ENCODE results near the gene CEP170B. TPM values are rescaled to one million over a fixed set of nuclear protein-coding genes. Genes with fewer than 3 reads are reported as not detected.

The CEP170B gene
- total and polyA plus RNA-seq, 12 donors = 2.4 to 29.4 (median 18.3) TPM

- Histone ChIP-seq H3K27ac (no peak overlapping the region), H3K4me3 (no peak overlapping the region), H3K27me3 (peaks cover 5% of the 10 kb centered on the region), H3K36me3 (replicated peaks in 1 of 2) (no peaks in the 10 kb centered on the region), H3K4me1 (replicated peaks in 1 of 2) (no peaks in the 10 kb centered on the region), H3K9me3 (replicated peaks in 1 of 3) (no peaks in the 10 kb centered on the region)
- no peak for DNase-seq
- no peak for TF ChIP-seq CTCF (IDR thresholded peaks at IDR 0.05)
- no peak for TF ChIP-seq POLR2A (IDR thresholded peaks at IDR 0.05)
- intact Hi-C loops (cut with DNase I) = no loop called here
- WGBS, 4 donors = 62 to 84% (median 72%) methylated on average over 3 to 15 of the region's 15 CpGs; no CpG with 5 or more reads in 1 of the 4 donors
Measured at GRCh38 chr14:104925855-104926609, 61.0 kb downstream of the CEP170B start.

- H3K36me3 ChIP-seq (replicated peaks in 1 of 2) = no peaks in the 10 kb centered on the region
- no peak overlapping the region for H3K27ac ChIP-seq
- H3K4me1 ChIP-seq (replicated peaks in 1 of 2) = no peaks in the 10 kb centered on the region
- intact Hi-C loops (cut with DNase I) = no loop called here
- no peak overlapping the region for H3K4me3 ChIP-seq
- TF ChIP-seq POLR2A (IDR thresholded peaks at IDR 0.05) (no peak), CTCF (IDR thresholded peaks at IDR 0.05) (no peak)
- 35 to 65% (median 57%) methylated on average over 5 to 21 of the region's 21 CpGs; no CpG with 5 or more reads in 1 of the 4 donors for whole genome bisulfite sequencing, 4 donors
- DNase-seq = no peak
- peaks cover 5% of the 10 kb centered on the region for H3K27me3 ChIP-seq
- no peaks in the 10 kb centered on the region for H3K9me3 ChIP-seq (replicated peaks in 1 of 3)
Measured at GRCh38 chr14:104926619-104927431, 61.8 kb downstream of the CEP170B start.

GRCh38 chr14:104927432-104927816 lies 62.4 kb downstream of the CEP170B start:
- H3K4me1 ChIP-seq (replicated peaks in 1 of 2) = peaks cover 0 to under 1% of the 10 kb centered on the region in 2 donors
- no peak overlapping the region for H3K27ac ChIP-seq
- peaks cover 5% of the 10 kb centered on the region for H3K27me3 ChIP-seq
- H3K4me3 ChIP-seq = no peak overlapping the region
- no peak for DNase-seq
- H3K9me3 ChIP-seq (replicated peaks in 1 of 3) = no peaks in the 10 kb centered on the region
- H3K36me3 ChIP-seq (replicated peaks in 1 of 2) = no peaks in the 10 kb centered on the region
- no peak for TF ChIP-seq CTCF (IDR thresholded peaks at IDR 0.05)
- TF ChIP-seq POLR2A (IDR thresholded peaks at IDR 0.05) = no peak
- WGBS, 4 donors = 60 to 63% (median 61%) methylated on average over 1 to 10 of the region's 10 CpGs
- intact Hi-C loops (cut with DNase I) = no loop called here

GRCh38 chr14:104927901-104928300 lies 62.8 kb downstream of the CEP170B start:
- intact Hi-C loops (cut with DNase I) = no loop called here
- Histone ChIP-seq H3K9me3 (replicated peaks in 1 of 3) (no peaks in the 10 kb centered on the region), H3K36me3 (replicated peaks in 1 of 2) (no peaks in the 10 kb centered on the region), H3K27me3 (peaks cover 5% of the 10 kb centered on the region), H3K27ac (no peak overlapping the region), H3K4me1 (replicated peaks in 1 of 2) (peaks cover 0 to 6% of the 10 kb centered on the region in 2 donors), H3K4me3 (no peak overlapping the region)
- TF ChIP-seq CTCF (IDR thresholded peaks at IDR 0.05) = no peak
- TF ChIP-seq POLR2A (IDR thresholded peaks at IDR 0.05) = no peak
- 45 to 62% (median 58%) methylated on average over 6 to 8 of the region's 8 CpGs for WGBS, 4 donors
- no peak for DNase-seq
